ENCODE data around the gene TNNC2.
A peak's percentile ranks its signal among the peaks of the same experiment; 100 is the strongest.
"Not testable (repeated sequence)": the region's sequence is repeated elsewhere in the genome, so short reads cannot be mapped to it uniquely, and the experiment has no call there.

The TNNC2 gene

DNA sequence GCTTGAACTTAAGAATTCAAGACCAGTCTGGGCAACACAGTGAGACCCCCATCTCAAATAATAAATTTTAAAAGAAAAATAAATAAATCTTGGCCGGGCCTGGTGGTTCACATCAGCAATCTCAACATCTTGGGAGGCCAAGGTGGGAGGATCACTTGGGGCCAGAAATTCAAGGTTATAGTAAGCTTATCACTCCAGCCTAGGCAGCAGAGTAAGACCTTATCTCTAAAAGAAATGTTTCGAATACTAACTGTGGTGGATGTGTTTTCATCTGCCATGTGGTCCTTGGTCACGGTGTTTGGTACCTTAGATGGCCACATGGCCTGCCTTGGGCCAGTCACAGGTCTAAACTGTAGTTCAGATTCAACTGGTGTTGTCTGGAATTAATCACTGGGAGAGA, 8.9 kb downstream of the TNNC2 start:
- no peak for DNase-seq

DNA sequence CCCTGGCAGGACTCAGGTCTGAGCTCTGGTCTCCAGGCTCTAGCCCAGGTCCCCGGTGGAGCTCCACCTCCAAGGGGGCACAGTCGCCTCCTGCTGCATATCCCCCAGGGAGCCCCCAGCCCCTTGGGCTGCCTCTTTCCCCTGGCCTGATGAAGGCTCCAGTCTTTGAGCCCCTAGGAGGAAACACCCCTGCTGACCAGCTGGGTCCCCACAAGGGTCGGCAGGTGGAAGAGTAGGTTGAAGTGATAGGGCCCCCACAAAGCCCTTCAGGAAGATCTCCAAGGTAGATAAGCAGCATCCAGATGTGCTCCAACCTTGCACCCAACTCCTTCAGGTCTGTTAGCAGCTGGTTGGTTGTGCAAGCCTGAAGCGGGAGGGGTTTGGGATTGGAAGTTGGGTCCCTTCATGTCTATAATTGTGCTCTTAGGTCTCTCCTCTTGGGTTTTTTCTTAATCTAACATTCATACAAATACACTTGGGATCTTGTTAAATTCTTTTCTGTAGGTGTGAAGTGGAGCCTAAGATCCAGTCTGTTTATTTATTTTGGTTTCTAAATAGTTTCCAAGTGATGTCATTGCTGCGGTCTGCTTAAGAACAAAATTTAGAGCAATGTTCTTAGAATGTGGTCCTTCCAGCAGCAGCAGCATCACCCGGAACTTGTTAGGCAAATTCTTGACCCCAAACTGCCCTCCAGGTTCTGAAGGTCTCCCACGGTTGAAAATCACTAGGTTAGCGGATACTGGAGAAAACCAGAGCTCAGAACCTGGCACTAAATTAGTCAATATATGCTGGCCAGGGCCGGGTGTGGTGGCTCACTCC, 9.5 kb downstream of the TNNC2 start:
- no peak for DNase-seq

DNA sequence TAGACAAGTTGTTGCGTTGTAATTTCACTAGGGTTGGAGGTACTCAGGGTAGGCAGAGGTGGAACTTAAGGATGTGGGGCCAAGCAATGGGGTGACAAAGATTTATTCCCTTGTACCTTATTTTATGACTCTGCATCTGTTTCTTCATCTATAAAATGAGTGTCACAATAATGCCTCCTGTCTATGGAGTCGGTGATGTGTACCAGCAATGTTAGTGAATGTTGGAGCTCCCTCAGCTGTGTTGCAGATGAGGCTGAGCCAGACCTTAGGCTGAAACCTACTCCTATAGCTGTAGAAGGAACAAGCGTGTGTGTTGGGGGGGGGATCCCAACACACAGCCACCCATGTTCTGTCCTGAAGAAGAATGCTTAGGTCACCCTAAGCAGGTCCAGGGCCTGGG, 10.2 kb downstream of the TNNC2 start:
- no peak for DNase-seq

DNA sequence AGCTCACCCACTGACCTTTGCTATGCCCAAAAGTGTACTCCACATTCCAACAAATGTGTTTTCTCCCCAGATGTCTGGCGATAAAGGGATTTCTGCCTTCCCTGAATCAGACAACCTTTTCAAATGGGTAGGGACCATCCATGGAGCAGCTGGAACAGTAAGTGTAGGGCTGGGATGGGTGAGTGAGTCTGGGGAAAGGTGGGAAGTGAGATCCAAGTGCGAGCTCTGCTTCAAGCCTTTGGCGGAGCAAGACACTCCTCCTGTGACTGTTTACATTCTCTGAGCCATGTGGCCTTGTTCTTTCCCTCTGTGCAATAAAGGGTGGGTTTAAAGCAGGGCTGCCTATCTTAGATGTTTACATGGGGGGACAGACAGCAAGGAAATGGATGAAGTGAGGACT, 12.8 kb downstream of the TNNC2 start:
- DNase-seq: no peak

DNA sequence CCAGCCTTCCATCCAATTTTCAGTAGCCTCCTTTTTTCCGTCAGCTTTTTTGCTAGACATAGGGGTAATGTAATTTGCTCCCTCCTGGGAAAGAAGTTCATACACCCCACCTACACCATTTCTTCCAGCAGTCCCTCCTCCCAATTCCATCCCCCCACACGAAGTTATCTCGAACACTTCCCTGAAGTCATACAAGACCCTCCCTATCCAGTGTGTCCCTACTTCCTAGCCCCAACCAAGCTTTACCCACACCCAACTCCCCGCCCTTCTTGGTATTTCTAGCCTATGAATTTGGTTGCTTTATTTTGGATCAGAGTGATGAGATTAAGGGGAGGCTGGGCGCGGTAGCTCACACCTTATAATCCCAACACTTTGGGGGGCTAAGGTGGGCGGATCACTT, 13.6 kb downstream of the TNNC2 start:
- no peak for DNase-seq

DNA sequence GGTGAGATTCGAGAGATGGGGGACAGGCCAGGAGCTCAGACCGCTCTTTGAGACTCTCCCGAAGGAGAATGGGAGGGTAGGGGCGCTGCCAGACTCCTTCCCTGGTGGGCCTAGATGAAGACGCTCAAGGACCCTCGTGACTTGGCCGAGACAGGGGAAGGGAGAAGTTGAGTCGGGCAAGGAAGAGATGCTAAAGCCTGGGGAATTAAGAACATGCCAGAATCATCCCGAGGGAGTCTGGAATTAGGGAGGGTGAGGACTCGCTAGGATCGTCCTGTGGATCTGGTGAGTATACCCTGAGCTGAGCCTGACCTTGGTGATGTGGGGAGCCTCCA, 14.1 kb downstream of the TNNC2 start:
- no peak for DNase-seq

DNA sequence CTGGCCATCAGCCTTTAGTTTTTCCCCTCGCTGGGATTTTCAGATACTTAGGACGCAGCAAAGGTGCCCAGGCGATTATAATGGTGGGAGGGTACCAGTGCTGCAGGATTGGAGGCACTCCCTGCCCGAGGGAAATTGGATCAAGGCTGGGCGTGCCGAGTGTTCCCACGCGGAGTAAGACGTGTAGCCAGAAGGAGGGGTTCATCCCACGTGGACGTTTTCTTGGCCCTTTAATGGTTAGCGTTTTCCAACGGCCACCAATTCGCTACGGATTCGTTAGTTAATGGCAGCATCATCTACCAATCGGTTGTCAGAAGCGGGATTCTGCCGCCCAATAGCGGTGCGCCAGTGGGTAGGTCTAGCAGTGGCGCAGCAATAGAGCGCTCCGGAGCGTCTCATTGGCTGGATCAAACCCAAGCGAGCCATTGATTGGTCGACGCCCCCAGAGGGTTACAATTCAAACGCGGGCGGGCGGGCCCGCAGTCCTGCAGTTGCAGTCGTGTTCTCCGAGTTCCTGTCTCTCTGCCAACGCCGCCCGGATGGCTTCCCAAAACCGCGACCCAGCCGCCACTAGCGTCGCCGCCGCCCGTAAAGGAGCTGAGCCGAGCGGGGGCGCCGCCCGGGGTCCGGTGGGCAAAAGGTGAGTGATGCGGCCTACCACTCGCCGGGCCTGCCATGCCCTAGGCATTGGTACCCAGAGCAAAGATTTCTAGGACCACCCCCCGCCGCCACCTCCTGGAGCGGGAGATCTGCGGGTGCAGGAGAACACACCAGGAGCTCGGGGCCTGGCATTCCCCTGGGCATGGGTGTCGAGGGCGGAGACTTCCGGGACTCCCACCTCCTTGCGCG, 14.7 kb downstream of the TNNC2 start, which contains the start of gene UBE2C:
TSS of gene UBE2C (plus strand) at position 488 of the 849 bp plus-strand sequence. CDS start at position 540, 52 bp downstream.
- peak; percentile 98 for DNase-seq

DNA sequence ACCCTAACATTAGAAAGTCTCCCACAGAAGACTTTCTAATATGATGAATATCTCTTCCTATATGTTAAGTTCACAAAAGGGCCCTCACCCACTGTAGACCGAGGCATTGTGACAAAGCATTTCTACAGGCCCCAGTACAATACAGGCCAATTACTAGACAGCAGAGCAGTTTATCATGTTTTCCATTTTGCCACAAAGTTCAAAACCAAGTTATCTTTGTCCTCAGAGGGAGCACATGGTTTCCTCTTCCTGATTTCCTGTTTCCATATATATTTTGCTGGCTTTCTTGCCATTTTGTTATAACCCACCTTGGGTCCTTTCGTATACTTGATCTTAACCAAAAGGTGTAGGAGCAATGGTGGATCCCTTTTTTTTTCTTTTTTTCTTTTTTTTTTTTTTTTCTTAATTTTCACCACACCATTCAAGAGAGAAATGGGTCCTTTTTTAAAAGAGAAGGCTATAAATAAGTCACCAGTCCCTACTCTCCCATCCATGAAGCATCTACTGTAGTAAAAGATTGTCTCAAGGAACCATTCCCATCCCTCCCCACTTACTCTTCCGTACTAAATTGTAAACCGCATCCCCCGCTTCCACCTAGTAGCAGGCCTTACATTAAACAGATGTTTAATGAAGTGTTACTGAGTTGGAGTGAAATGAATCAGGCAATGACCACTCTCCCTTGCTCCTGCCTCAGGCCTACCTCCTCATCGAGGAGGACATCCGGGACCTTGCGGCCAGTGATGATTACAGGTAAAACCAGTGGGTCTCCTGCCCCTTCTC, 16.7 kb downstream of the TNNC2 start:
- no peak for DNase-seq

DNA sequence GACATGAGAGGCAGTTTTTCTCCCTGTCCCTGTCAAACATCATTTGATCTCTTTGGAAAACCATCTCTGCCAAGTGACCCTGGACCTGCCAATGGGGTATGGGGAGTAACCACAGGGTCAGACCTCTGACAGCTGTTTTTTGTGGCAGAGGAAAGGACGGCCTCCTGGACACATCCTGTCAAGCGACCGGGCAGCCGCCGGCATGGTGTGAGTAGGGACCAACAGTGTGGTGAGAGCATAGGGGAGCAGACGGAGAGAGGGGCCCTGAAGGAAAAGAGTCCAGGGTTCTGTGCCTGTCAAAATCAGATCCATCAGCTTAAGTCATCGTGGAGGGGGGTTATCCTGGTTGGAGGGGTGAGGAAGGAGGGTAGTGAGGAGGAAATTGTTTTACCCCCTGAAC, 25.3 kb downstream of the TNNC2 start:
- no peak for DNase-seq

DNA sequence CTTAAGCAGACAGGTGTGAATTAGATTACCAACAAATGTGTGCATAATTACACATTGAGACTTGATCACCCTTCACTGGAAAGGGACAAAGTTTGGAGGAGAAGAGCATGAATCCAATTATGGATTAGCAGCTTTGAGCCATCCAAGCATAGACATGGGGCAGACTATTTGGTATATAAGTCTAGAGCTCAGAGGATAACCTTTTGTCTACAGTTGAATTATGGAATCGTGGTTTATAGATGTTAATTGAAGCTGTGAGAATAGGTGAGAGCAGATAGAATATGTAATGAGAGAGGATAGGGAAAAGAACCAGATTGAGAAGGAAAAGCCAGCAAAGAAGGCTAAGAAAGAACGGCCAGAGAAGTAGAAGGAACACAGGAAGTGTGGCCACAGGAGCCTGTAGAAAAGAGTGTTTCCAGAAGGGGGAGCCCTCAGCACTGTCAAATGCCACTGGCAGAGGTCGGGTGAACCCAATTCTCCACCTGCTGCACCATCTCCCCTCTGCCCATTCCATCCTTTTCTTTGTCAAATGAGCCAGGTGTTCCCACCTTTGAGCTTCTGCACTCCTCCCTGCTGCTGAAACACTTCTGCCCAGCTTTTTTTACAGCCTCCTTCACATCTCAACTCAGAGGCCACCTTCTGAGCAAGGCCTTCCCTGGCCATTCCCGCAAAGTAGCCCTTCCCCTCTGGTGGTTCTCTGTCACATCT, 28.0 kb downstream of the TNNC2 start:
- peak; percentile 76 for DNase-seq

DNA sequence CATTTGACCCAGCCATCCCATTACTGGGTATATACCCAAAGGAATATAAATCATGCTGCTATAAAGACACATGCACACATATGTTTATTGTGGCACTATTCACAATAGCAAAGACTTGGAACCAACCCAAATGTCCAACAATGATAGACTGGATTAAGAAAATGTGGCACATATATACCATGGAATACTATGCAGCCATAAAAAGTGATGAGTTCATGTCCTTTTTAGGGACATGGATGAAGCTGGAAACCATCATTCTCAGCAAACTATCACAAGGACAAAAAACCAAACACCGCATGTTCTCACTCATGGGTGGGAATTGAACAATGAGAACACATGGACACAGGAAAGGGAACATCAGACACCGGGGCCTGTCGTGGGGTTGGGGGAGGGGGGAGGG, 29.2 kb downstream of the TNNC2 start:
- not testable (repeated sequence) for DNase-seq

DNA sequence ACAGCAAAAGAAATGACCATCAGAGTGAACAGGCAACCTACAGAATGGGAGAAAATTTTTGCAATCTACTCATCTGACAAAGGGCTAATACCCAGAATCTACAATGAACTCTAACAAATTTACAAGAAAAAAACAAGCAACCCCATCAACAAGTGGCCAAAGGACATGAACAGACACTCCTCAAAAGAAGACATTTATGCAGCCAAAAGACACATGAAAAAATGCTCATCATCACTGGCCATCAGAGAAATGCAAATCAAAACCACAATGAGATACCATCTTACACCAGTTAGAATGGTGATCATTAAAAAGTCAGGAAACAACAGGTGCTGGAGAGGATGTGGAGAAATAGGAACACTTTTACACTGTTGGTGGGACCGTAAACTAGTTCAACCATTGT, 29.6 kb downstream of the TNNC2 start:
- not testable (repeated sequence) for DNase-seq

DNA sequence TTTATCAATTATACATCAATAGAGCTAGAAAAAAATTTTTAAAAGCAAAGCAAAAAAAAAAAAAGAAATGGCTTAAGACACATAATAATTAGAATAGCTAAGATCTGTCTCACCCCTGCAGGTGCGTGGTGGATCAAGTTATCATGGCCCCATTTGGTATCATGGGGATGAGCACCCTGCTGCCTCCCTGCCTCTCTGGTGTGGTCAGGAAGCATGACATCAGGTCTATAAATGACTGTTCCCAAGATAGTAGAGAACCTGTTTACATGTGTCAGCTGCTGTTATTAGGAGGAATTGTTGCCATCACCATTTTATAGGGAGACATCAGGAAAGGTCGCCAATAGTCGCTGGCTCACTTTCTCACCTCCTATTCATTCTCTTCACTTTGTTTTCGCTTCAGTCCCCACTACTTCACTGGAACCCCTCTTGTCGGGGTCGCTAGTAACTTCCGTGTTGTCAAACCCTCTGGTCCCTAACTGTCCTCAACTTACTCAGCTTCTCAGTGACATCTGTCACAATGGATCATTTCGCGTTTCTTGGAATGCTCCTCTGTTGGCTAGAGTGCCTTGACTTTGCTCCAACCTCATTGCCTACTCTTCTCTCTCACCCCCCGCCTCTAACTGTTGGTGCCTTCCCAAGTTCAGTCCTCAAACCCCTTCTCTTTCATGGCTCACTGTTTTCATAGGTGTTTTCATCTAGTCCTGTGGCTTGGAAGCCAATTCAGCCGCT, 30.6 kb downstream of the TNNC2 start:
- DNase-seq: no peak

DNA sequence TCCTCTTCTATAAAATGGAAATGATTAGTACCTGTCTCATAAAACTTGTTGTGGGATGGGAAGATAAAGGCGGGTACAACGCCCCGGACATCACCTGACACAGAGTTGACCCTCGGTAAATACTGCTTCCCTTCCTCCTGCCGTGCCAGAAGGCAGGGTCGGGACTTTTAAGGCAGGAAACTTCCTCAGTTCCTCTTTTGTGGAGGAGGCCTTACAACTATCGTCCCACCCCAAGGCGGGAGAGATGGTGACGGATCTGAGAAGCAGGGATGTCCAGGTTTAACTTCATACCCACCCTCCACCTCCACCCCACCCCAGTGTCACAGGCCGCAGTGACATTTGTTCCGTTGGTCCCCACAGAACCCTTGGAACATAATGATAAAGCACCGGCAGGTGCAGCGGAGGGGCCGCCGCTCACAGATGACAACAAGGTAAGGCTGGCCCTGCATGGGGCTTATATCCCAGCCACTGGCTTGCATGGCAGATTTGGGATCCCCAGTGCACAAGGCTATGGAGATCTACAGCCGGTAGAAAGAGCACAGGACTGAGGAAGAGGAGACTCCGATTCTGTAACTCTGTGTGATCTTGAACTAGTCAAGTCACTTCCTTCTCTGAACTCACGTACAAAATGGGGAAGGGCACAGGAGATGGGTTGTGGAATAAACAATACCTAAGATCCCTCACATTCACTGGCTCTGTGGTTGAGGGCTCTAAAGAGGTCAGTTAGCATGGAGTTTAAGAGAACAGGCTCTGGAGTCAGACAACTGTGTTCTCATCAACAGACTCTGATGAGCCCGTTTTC, 34.6 kb downstream of the TNNC2 start:
- DNase-seq: peak; percentile 7

DNA sequence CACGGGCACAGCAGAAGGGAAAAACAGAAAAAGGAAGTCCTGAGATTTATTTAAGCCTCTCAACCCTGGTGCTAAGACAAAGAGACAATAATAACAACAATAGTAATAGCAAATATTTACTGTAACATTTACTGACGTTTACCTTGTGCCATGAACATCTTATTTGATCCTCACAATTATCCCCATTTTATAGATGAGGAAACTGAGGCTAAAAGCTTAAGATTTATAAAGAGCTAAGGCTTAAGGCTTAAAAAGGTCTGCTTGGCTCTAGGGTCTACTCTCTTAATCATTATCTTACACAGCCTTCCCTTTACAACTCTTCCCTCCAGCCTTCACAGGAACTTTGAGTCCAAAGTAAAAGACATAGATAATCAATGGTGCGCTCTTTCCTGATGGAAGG, 38.8 kb downstream of the TNNC2 start:
- no peak for DNase-seq

DNA sequence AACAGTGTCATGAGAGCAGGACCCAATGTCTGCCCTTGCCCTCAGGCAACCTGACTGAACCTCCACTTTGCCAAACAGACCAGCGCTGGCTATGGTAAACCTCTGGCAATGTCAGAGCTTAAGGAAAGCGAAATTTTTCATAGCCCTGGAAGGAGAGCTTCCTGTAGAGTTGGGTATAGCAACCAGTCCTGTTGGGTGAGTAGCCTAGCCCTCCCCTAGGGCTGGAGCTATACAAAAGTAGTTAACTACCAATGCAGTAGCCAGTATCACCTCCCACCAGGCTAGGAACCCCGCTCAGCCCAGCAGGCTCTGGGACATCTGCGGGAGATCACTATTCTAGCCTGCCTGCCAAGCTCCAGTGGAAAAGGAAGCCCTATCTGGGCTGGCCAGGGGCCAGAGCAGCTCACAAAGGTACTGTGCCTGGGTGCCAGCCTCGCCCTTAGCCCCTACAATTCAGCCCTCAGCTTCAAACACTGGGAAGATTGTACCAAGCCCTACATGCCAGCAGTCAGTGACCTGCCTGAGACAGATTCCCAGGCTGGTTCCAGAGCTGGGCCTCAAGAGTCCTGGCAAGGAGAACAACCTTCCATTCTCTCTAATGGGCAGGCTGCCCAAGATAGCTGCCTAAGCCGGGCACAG, 43.3 kb downstream of the TNNC2 start:
- DNase-seq: no peak

DNA sequence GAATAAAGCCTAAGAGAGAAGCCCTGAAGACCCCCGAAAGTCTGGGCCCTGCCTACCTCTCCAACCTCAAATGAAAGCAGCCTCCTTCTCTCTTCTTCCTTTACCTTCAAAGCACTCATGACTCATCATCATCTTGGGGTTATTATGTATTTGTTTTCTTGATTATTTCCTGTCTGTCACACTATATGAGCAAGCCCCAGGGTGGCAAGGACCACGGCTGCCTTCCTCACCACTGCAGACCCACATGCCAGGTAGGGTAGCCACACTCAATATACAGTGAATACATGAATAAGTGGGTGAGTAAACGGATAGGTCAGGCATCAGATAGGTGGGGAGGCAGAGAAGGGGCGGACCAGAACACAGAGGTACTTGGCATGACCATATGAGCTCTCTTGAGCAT, 44.2 kb downstream of the TNNC2 start:
- DNase-seq: no peak

DNA sequence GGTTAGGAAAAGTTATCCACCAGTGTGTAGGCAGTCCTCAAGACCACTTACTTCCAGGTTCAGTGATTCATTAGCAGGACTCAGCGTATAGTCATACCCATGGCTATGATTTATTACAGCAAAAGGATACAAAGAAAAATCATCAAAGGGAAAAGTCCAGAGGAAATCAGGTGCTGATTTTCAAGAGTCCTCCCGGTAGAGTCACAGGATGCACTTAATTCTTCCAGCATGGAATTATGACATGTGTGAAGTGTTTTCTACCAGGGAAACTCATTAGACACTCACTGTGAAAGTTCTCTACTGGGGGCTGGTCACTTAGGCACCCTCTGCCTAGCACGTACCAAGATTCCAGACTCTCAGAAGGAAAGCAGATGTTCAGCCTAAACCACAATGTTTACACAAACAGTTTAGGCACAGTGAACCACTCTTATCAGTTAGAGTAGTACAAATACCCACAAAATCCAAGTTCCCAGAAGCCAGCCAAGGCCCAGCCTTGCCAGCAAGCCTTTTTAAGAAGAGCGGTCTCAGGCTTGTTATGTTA, 45.7 kb downstream of the TNNC2 start:
- DNase-seq: no peak

DNA sequence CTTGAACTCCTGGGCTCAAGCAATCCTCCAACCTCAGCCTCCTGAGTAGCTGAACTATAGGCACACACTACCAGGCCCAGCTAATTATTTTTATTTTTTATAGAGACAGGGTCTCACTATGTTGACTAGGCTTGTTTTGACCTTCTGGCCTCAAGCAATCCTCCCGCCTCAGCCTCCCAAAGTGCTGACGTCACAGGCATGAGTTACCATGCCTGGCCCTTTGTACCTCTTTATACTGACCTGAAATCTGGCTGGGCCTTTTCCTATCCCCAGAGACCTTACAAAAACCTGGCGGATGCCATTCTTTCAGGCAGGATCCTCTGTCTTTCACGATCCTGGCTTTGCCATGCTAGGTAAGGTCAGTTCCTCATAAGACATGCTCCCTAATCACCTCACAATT, 47.0 kb downstream of the TNNC2 start:
- DNase-seq: no peak

Data from CD4-positive, alpha-beta T cell treated with Interleukin-17A for 1 hour (primary cell).